Spleen (tissue), 7 donors: ENCODE data around the gene MAN2A2.

ENCODE experiments used
- CTCF ChIP-seq, 11 experiments: fragments of 200-600 bp in 7 of 11; fragments of 450-650 bp in 4 of 11; sonication (generic) in 4 of 11; IDR thresholded peaks in 8 of 11; conservative IDR thresholded peaks in 3 of 11; 1 replicate in 7 of 11; 2 replicates in 4 of 11; pipeline versions ENCODE4 v1.4.0 to v1.8.0; 2016 to 2021; ENCODE audit warnings: antibody characterized with exemption in 11 of 11, inconsistent platforms in 4 of 11, mild to moderate bottlenecking in 1 of 11
- POLR2A ChIP-seq, 3 donors: fragments of 450-650 bp; IDR thresholded peaks; one replicate each; pipeline ENCODE4 v1.5.1; 2017; ENCODE audit warnings: antibody characterized with exemption in 3 of 3, mild to moderate bottlenecking in 1 of 3
- POLR2AphosphoS5 ChIP-seq, 3 donors: sonication (generic); formaldehyde crosslinking; IDR thresholded peaks; one replicate each; pipeline ENCODE4 v1.5.1; 2017; ENCODE audit warnings: antibody characterized with exemption in 3 of 3
- donor health status: DM: no; HTN: no; CAD: no; lungs with moderate emphysema.
- donor health status: DM: no; HTN: no; CAD: no.
- donor health status: DM: no; HTN: no; CAD: no.

GRCh38 chr15:90862964-90863778 is 39.9 kb upstream of the MAN2A2 start:
- no peak for TF ChIP-seq POLR2A (IDR thresholded peaks at IDR 0.05)
- TF ChIP-seq CTCF (IDR thresholded peaks at IDR 0.05 in 8 of 11, conservative IDR thresholded peaks at IDR 0.05 in 3 of 11): no peak
- peak in 1 of 3 donors; percentile 31 for TF ChIP-seq POLR2AphosphoS5 (IDR thresholded peaks at IDR 0.05)
